GM12865 (cell line): ENCODE measurements around the gene ZDHHC8.
"Not testable (repeated sequence)": the region's sequence is repeated elsewhere in the genome, so short reads cannot be mapped to it uniquely, and the experiment has no call there.

Experiments used
- DNase-seq: peaks from one replicate; pipeline ENCODE4 v3.0.0; 2010; ENCODE audit warnings: low read depth
- H3K4me3 ChIP-seq: 2 replicates; pipeline ENCODE4 v1.5.1; 2011; ENCODE audit warnings: mild to moderate bottlenecking, low read depth, low read length, control low read depth
- CTCF ChIP-seq: IDR thresholded peaks from 2 replicates; pipeline ENCODE4 v1.5.1; 2011; ENCODE audit warnings: low read length, control low read depth, low read depth, inconsistent platforms; ENCODE audit not compliant: insufficient read depth; ENCODE audit errors: missing control alignments

Gene ZDHHC8

GRCh38 chr22:20158391-20159036 is 26.9 kb downstream of the ZDHHC8 start:
- no peak for TF ChIP-seq CTCF
- DNase-seq = no peak
- H3K4me3 ChIP-seq = no peak overlapping the region

- no peak for TF ChIP-seq CTCF
- H3K4me3 ChIP-seq = no peak overlapping the region
- DNase-seq = no peak
Observed at GRCh38 chr22:20159076-20159475, 27.5 kb downstream of the ZDHHC8 start.

- DNase-seq, H3K4me3 ChIP-seq: not testable (repeated sequence)
Observed at GRCh38 chr22:20159531-20159930, 27.9 kb downstream of the ZDHHC8 start.

- no peak for TF ChIP-seq CTCF
- no peak overlapping the region for H3K4me3 ChIP-seq
- no peak for DNase-seq
Observed at GRCh38 chr22:20160041-20160440, 28.4 kb downstream of the ZDHHC8 start.

- no peak for DNase-seq
- no peak for TF ChIP-seq CTCF
- no peak overlapping the region for H3K4me3 ChIP-seq
Observed at GRCh38 chr22:20164863-20165262, 33.3 kb downstream of the ZDHHC8 start.

- no peak for DNase-seq
- no peak for TF ChIP-seq CTCF
- H3K4me3 ChIP-seq = no peak overlapping the region
Observed at GRCh38 chr22:20165421-20165820, 33.8 kb downstream of the ZDHHC8 start.

- H3K4me3 ChIP-seq = no peak overlapping the region
- TF ChIP-seq CTCF = no peak
- DNase-seq = no peak
Observed at GRCh38 chr22:20165913-20166312, 34.3 kb downstream of the ZDHHC8 start.
